HG03565 (cell line): Measurements from ENCODE around the gene ADCYAP1R1.

Experiments used
- ATAC-seq: cut with Tn5 transposase; IDR thresholded peaks from one replicate; pipeline ENCODE4 v1.9.1; 2021; ENCODE audit warnings: mild to moderate bottlenecking, moderate library complexity; ENCODE audit not compliant: unreplicated experiment

Gene ADCYAP1R1

GRCh38 chr7:31104361-31105255, 52.5 kb downstream of the ADCYAP1R1 start:
- ATAC-seq, result no peak

GRCh38 chr7:31105256-31105950, 53.3 kb downstream of the ADCYAP1R1 start:
- no peak for ATAC-seq

GRCh38 chr7:31106303-31107105, 54.4 kb downstream of the ADCYAP1R1 start:
- ATAC-seq, result no peak

- no peak for ATAC-seq
These were observed 55.3 kb downstream of the ADCYAP1R1 start for GRCh38 chr7:31107106-31108090.

- no peak for ATAC-seq
These were observed 56.1 kb downstream of the ADCYAP1R1 start for GRCh38 chr7:31108097-31108657.

- no peak for ATAC-seq
These were observed 57.6 kb downstream of the ADCYAP1R1 start for GRCh38 chr7:31109751-31110150.

GRCh38 chr7:31110331-31111108, 58.4 kb downstream of the ADCYAP1R1 start:
- no peak for ATAC-seq

- no peak for ATAC-seq
These were observed 59.0 kb downstream of the ADCYAP1R1 start for GRCh38 chr7:31111109-31111451.

GRCh38 chr7:31113660-31114059, 61.6 kb downstream of the ADCYAP1R1 start:
- ATAC-seq, result no peak

GRCh38 chr7:31114593-31115343, 62.7 kb downstream of the ADCYAP1R1 start:
- ATAC-seq, result no peak

- ATAC-seq, result no peak
These were observed 64.5 kb downstream of the ADCYAP1R1 start for GRCh38 chr7:31116615-31117014.

- no peak for ATAC-seq
These were observed 67.1 kb downstream of the ADCYAP1R1 start for GRCh38 chr7:31119249-31119648.

GRCh38 chr7:31120800-31121513, 68.8 kb downstream of the ADCYAP1R1 start:
- no peak for ATAC-seq

GRCh38 chr7:31121601-31122000, 69.5 kb downstream of the ADCYAP1R1 start:
- no peak for ATAC-seq

- ATAC-seq, result no peak
These were observed 70.5 kb downstream of the ADCYAP1R1 start for GRCh38 chr7:31122649-31123058.

- ATAC-seq, result no peak
These were observed 71.2 kb downstream of the ADCYAP1R1 start for GRCh38 chr7:31123321-31123720.

GRCh38 chr7:31123726-31124125, 71.6 kb downstream of the ADCYAP1R1 start:
- no peak for ATAC-seq

GRCh38 chr7:31125171-31125570, 73.1 kb downstream of the ADCYAP1R1 start:
- ATAC-seq, result no peak
